GM21576 (cell line): ENCODE measurements around the gene NRIP3.
"Not testable (repeated sequence)": the region's sequence is repeated elsewhere in the genome, so short reads cannot be mapped to it uniquely, and the experiment has no call there.

Experiments
- ATAC-seq: cut with Tn5 transposase; IDR thresholded peaks from one replicate; pipeline ENCODE4 v1.9.1; 2021; ENCODE audit warnings: mild to moderate bottlenecking, moderate library complexity; ENCODE audit not compliant: unreplicated experiment

Gene NRIP3

DNA sequence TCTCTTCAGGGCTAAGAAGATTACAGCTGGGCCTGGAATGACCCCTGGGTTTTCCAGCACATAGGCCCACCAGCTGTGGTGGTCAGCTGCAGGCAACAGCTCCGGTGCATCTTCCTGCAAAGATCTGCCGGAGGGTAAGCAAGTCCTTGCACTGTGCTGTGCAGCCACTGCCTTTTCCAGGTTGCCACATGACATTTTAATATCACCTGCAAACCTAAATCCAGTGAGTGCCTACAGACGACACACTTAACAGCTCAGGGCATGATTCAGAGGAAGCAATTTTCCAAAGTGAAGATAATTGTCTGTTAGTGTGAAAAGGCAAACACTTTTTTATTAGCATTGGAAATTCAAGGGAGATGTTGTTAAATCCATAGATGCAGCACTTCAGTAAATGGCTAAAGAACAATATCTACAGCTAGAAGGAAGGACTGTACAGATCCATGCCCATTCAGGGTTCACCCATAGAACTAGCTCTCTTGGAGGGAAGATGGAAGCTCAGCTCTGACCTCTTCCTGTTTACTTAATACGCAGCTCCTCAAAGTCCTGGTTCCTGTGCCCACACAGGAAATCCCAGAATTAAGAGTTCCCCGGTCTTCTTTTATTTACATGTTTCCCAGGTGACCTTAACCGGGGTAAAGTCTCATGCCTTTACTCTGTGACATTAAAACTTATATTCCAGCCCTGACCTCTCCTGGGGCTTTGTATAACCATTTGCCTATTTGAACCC, 13.3 kb upstream of the NRIP3 start:
- ATAC-seq = no peak

- ATAC-seq = peak; percentile 66
Measured at GRCh38 chr11:9015677-9016076, 11.9 kb upstream of the NRIP3 start.

- ATAC-seq = no peak
Measured at GRCh38 chr11:9014826-9015225, 11.0 kb upstream of the NRIP3 start.

GRCh38 chr11:9013373-9013772, 9.6 kb upstream of the NRIP3 start:
- no peak for ATAC-seq

- not testable (repeated sequence) for ATAC-seq
Measured at GRCh38 chr11:9009538-9009937, 5.7 kb upstream of the NRIP3 start.

GRCh38 chr11:9008661-9009060, 4.9 kb upstream of the NRIP3 start:
- no peak for ATAC-seq

DNA sequence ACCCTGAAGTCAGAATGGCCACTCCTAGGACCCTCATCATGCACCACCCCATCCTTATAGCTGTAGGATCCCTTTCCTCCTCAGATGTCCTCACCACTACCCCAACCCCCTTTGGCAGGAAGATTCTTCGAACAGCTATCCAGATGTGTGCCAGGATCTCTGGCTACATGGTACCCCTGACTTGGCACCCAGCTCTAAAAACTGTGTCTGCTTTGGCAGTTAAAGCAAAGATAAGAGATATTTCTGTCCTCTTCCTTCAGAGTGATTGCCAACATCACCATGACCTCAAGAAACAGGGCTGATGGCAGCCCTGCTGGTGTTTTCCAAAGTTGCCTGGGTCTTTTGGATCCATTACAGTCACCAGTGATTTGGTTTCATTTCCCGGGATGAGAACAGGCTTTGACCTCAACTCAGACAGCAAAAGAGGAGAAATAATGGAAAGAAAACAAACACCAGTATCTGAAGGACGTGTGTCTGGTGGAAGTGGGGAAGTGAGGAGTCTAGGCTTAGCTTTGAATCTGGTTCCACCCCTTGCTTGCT, 4.3 kb upstream of the NRIP3 start:
- no peak for ATAC-seq

- ATAC-seq = no peak
Measured at GRCh38 chr11:9005087-9005486, 1.3 kb upstream of the NRIP3 start.

DNA sequence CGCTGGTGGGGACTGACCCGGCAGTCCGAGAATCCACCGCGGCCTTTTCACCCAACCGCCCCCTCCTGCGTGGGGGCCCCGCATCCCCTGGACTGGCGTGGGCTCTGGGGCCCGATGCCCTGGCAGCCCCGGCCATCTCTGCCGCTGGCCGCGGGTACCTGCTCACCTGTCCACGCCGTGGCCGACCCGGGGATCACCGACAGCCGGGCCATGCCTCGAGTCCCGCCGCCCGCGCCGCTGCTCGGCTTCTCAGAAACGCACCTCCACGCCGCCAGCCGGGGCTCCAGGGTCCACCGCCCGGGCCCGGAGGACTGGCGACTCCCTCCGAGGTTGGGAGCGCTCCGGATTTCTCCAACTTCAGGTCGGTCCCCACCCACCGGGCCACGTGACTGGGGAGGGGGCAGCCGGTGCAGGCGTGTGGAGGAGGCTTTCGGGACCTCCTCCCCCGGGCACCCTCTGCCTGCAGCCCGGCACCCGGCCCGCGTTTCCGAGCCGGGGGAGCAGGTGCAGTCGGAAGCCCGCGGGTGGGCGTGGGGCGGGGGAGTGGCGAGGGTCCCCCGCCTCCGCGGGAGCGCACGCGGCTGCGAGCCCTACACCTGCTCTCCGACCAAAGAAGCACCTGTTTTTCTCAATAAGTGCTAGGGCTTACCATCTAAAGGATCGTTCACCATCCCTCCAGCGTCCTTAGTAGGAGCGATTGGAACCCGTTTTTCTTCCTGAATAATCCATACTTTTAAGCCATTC, 554 bp upstream of the NRIP3 start:
- ATAC-seq = no peak

GRCh38 chr11:9002920-9003572, 755 bp downstream of the NRIP3 start:
- no peak for ATAC-seq

GRCh38 chr11:9001736-9002135, 2.1 kb downstream of the NRIP3 start:
- no peak for ATAC-seq

- ATAC-seq = no peak
Measured at GRCh38 chr11:8998017-8998416, 5.8 kb downstream of the NRIP3 start.

DNA sequence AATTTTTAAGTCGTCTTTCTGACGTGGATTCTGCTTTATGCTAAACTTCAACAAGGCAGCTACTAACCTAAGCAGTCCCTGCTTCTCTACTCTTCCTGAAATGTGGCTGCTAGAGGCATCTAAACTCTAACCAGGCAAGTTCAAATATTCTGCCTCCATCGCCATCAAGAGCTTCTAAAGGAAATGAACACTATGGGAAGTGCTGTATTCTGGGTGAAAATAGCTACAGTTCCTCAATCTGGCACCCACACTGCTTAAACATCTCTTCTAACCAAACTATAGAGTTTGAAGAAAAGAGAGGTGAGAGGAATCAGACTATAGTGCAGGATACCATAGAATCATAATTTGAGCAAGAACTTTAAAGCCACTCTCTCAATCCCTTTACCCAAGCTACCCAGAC, 6.3 kb downstream of the NRIP3 start:
- no peak for ATAC-seq

DNA sequence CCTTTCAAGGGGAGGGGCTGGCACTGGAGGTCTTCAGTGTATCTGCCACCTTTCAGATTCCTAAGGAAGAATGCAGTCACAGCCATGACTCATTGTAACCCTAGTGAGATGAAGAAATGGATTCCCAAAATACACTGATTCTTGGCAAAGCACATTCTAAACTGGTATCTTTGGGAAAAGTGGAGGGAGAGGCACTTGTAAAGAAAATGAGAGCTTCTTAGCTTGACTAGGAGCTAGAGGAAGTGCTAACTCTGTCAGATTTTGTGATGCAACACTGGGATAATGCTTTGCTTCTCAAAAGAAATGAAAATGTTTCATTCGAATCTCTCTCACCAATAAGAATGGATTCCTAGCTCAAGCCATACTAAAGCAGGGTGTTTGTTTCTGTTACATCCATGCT, 14.3 kb downstream of the NRIP3 start:
- ATAC-seq = no peak

GRCh38 chr11:8988329-8989234, 15.2 kb downstream of the NRIP3 start:
- ATAC-seq = no peak

DNA sequence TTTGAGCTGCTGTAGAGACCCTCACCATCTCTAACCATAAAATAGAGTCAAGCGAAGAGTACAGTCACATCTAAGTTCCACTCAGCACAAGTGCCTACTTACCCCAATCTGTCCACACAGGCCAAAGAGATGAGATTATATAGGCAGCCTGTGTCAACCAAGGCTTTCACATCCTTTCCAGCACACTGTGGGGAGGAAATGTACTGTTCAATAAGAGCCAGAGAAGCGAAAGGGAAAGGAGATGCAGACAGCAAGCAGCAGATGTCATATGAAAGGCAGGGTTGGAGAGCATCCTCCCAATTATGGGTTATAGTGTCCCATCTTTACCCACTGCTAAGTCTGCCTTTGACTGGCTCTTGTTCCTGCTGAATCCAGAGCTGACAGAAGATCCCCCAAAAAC, 16.4 kb downstream of the NRIP3 start:
- no peak for ATAC-seq

- ATAC-seq = not testable (repeated sequence)
Measured at GRCh38 chr11:8986772-8987171, 17.0 kb downstream of the NRIP3 start.

DNA sequence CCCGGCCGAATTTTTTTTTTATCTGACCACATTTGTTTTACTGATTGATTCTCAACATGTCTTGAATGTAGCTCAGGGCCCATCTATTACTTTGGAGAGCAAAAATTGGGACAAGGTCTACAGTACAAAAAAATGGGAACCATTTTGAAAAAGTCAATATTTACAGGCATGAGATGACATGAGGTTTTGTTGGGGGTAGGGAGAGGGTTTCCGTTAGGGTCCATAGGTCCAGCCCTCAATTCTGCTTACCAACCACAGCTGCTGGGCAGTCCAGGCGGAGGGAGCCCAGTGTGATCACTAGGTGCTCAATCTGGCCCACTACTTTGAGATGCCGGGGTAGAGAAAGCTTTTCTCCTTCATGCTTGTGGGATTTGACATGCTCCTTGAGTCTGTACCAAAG, 18.3 kb downstream of the NRIP3 start:
- no peak for ATAC-seq

GRCh38 chr11:8983552-8983951, 20.2 kb downstream of the NRIP3 start:
- no peak for ATAC-seq

GRCh38 chr11:8980485-8980884, 23.3 kb downstream of the NRIP3 start:
- ATAC-seq = no peak

DNA sequence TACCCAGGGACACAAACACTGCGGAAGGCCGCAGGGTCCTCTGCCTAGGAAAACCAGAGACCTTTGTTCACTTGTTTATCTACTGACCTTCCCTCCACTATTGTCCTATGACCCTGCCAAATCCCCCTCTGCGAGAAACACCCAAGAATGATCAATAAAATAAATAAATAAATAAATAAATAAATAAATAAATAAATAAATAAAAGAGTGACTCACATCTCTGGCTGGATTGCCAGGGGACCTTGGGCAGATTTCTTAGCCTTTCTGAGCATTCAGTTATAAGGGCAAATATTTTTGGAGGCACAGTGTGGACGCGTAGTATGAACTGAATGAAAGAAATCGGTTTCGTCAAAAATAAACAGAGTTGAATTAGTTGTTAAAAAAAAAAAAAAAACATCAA, 24.4 kb downstream of the NRIP3 start:
- ATAC-seq = not testable (repeated sequence)
